ENCODE measurements around the gene TRIM63.
A peak's percentile ranks its signal among the peaks of the same experiment; 100 is the strongest.

Gene TRIM63

DNA sequence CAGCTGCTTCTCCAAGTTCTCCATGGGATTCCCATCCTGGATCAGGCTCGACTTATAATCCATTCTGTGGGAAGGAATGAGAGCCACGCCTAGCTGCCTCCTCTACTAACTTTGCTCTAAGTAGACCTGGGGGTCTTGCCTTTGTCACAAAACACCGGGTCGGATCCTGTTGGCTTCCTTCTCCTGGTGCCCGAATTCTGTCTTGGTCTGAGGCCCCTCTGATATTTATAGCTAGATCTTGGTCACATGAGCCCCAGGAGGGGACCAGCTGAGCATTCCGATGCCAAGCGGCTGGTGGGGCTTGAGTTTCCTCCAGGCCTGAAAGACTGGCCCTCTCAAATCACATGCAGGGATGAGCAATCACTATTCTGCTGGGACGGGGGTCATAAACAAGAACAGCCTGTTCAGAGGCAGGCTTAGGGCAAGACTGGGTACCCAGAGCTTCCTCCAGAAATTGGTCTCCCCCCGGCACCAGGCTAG, at the start of gene TRIM63:
TRIM63 (minus strand) TSS at position 199 of the 480 bp plus-strand sequence; CDS start at position 63, 136 bp downstream.
- in situ Hi-C loops (cut with MboI; ENCODE audit: low pct_unique_long_range_greater_than_20kb, low sequenced_read_pairs, unreplicated experiment): no loop called here
- no peak for TF ChIP-seq CTCF (IDR thresholded peaks at IDR 0.05; ENCODE audit: extremely low read depth, insufficient read depth, missing control alignments)
- no peak for DNase-seq (ENCODE audit: low spot score)

DNA sequence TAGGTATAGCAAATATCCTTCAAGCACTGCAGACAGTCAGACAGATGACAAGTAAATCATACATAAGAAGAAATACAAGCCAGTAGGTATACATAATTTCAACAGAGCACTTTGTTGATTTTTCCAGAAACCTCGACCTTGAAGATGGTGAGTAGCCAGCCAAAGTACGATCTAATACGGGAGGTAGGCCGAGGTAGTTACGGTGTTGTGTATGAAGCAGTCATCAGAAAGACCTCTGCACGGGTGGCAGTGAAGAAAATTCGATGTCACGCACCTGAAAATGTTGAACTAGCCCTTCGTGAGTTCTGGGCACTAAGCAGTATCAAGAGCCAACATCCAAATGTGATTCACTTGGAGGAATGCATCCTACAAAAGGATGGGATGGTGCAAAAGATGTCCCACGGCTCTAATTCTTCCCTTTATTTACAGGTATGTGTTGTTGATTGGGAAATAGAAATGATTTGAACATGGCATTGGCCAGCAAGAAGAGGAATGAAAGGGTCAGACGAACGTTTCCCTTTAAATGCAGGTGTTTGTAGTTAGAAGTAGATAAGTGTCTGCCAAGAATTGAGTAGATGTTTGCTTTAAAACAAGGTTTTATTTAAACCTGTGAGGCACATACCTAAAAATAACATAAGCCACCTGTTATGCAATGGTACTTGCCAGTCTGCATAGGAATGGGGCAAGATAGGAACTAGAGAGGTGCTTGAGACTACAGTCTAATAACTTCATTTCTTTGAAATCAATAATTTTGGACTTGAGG, 46.9 kb upstream of the TRIM63 start:
- no peak for TF ChIP-seq CTCF (IDR thresholded peaks at IDR 0.05; ENCODE audit: extremely low read depth, insufficient read depth, missing control alignments)
- no peak for DNase-seq (ENCODE audit: low spot score)
- in situ Hi-C loops (cut with MboI; ENCODE audit: low pct_unique_long_range_greater_than_20kb, low sequenced_read_pairs, unreplicated experiment): no loop called here

GRCh38 chr1:26112407-26112775, 45.0 kb upstream of the TRIM63 start:
- in situ Hi-C loops (cut with MboI; ENCODE audit: low pct_unique_long_range_greater_than_20kb, low sequenced_read_pairs, unreplicated experiment): no loop called here
- TF ChIP-seq CTCF (IDR thresholded peaks at IDR 0.05; ENCODE audit: extremely low read depth, insufficient read depth, missing control alignments): no peak
- DNase-seq (ENCODE audit: low spot score): peak; percentile 42

DNA sequence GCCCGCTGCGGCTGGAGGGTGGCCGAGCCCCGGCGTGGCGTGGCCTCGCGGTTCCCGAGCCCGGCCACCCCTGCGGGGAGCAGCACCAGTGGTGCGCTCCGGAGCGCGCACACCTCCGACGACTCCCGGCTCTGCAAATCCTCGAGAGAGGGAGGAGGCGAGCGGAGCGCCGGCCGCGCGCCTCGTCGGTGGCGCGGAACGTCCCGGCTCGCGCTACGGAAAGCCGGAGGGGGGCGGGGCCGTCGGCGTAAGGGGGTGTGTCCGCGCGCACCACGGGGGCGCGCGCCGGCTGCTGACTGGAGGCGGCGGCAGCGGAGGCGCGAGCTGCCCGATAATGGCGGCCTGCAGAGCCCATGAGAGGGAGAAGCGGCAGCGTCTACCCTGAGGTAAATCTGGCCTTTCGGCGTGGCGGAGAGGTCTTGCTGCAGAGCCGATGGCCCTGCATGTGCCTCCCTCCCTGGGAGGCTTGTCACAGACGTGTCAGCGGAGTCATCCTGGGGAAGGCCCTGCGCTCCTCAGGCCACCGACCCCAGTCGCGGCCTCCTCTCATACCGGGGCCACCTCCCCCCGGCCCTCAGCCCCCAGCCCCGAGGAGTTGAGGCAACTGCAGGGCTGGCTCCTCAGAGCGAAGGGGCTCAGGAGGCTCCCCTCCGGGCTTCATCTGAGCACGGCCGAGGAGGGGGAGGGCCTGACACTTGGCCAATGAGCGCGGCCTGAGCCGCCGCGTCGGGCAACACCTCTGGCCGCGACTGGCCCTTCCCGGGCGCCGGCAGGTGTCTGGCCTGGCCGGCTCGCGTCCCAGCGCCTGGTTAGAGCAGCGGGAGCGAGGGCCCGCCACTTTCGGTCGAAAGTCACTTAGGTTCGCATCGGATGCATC, 44.3 kb upstream of the TRIM63 start, which contains the start of gene PDIK1L:
PDIK1L (plus strand) TSS at position 295 of the 877 bp plus-strand sequence. CDS start 2,485 bp downstream, outside the sequence.
- DNase-seq (ENCODE audit: low spot score): peak; percentile 95
- no peak for TF ChIP-seq CTCF (IDR thresholded peaks at IDR 0.05; ENCODE audit: extremely low read depth, insufficient read depth, missing control alignments)
- in situ Hi-C loops (cut with MboI; ENCODE audit: low pct_unique_long_range_greater_than_20kb, low sequenced_read_pairs, unreplicated experiment): no loop called here

DNA sequence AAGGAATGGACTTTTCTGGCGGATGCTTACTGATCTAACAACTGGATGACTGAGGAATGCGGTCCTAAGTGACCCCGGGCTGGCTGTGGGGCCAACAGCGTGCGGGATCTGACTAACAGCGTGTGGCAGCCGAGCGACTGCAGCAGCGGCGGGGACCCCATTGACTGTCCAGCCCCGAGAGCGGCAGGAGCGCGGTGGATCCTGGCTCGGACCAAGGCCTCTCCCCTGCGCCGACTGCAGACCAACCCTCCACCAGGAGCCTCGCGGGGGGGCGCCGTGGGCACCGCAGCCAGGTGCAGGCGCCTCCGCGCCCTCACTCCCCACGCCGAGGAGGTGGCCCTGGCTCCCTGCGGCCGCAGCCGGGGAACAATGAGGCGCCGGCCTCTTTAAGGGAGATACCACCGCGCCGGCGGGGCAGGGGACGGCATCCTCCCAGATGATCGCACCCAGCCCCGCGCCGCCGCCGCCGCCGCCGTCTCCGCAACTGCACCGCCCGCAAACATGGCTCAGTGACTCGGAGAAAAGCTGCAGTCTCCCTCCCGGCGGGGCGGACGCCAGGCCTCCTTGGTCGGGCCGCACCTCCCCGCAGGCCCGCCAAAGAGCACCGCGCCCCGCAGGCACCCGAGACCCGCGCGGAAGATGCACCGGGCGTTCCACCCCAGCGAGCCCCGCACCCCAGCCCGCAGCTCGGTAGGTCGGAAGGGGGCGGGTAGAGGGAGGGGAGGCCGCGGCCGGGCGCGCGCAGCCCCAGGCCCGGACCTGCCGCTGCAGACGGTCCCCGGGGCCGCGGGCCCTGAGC, 43.5 kb upstream of the TRIM63 start:
- in situ Hi-C loops (cut with MboI; ENCODE audit: low pct_unique_long_range_greater_than_20kb, low sequenced_read_pairs, unreplicated experiment): no loop called here
- TF ChIP-seq CTCF (IDR thresholded peaks at IDR 0.05; ENCODE audit: extremely low read depth, insufficient read depth, missing control alignments): no peak
- DNase-seq (ENCODE audit: low spot score): peak; percentile 89

Data from GM13977 (cell line).